Activated CD8-positive, alpha-beta memory T cell treated with anti-CD3 and anti-CD28 coated beads, Interleukin-2, amount 50 U/mL, for 24 hours (primary cell): ENCODE data around the gene OR2W3.

Experiments used
- DNase-seq: peaks from one replicate; pipeline ENCODE4 v3.0.0-alpha.2; 2020; ENCODE audit errors: extremely low read depth

The OR2W3 gene

GRCh38 chr1:247919952-247920351 is 24.6 kb downstream of the OR2W3 start, which contains the start of gene OR2T8:
OR2T8 (plus strand) TSS chr1:247920252; CDS start chr1:247921018, 766 bp downstream.
- no peak for DNase-seq

GRCh38 chr1:247923941-247924340 is 28.6 kb downstream of the OR2W3 start:
- DNase-seq = no peak

GRCh38 chr1:247924868-247925267 is 29.5 kb downstream of the OR2W3 start, which contains the start of gene OR2AJ1:
OR2AJ1 (plus strand) TSS chr1:247924889; CDS start chr1:247933769, 8,880 bp downstream.
- DNase-seq = no peak

- no peak for DNase-seq
These were observed 38.6 kb downstream of the OR2W3 start for GRCh38 chr1:247933989-247934388.

- DNase-seq = no peak
These were observed 40.4 kb downstream of the OR2W3 start for GRCh38 chr1:247935781-247936180.

- no peak for DNase-seq
These were observed 41.0 kb downstream of the OR2W3 start for GRCh38 chr1:247936415-247936814.

GRCh38 chr1:247936965-247937734 is 41.8 kb downstream of the OR2W3 start:
- DNase-seq = peak; percentile 81

- no peak for DNase-seq
These were observed 47.2 kb downstream of the OR2W3 start for GRCh38 chr1:247942624-247943023.
